Parathyroid adenoma (tissue), 2 donors: ENCODE results near the gene KIF13A.

Experiments
- H2AFZ ChIP-seq: fragments of 300-600 bp; sonication (generic); one replicate; pipeline ENCODE4 v1.7.0; 2017; ENCODE audit warnings: antibody characterized with exemption, mild to moderate bottlenecking
- H3K27ac ChIP-seq: fragments of 300-600 bp; sonication (generic); one replicate; pipeline ENCODE4 v1.7.0; 2017
- H3K27me3 ChIP-seq: fragments of 300-600 bp; sonication (generic); one replicate; pipeline ENCODE4 v1.7.0; 2017; ENCODE audit warnings: low read length; ENCODE audit not compliant: control insufficient read depth, insufficient read depth
- H3K36me3 ChIP-seq: fragments of 300-600 bp; sonication (generic); one replicate; pipeline ENCODE4 v1.7.0; 2017; ENCODE audit warnings: low read length; ENCODE audit not compliant: control insufficient read depth, insufficient read depth
- H3K4me1 ChIP-seq: fragments of 300-600 bp; sonication (generic); one replicate; pipeline ENCODE4 v1.7.0; 2017; ENCODE audit warnings: control low read depth
- H3K4me2 ChIP-seq: fragments of 300-600 bp; sonication (generic); one replicate; pipeline ENCODE4 v1.7.0; 2017; ENCODE audit warnings: low read length
- H3K4me3 ChIP-seq: fragments of 300-600 bp; sonication (generic); one replicate; pipeline ENCODE4 v1.7.0; 2017; ENCODE audit warnings: low read depth, low read length
- H3K79me2 ChIP-seq: fragments of 300-600 bp; sonication (generic); one replicate; pipeline ENCODE4 v1.7.0; 2017; ENCODE audit warnings: control low read depth
- H3K9ac ChIP-seq: fragments of 300-600 bp; sonication (generic); one replicate; pipeline ENCODE4 v1.7.0; 2017; ENCODE audit warnings: mild to moderate bottlenecking
- H3K9me3 ChIP-seq: fragments of 300-600 bp; sonication (generic); one replicate; pipeline ENCODE4 v1.7.0; 2017; ENCODE audit warnings: low read length; ENCODE audit not compliant: control insufficient read depth
- TF ChIP-seq, protein P1 (sequence below): fragments of 300-600 bp; sonication (generic); IDR thresholded peaks from one replicate; pipeline ENCODE4 v1.7.0; 2017; ENCODE audit warnings: antibody characterized with exemption, mild to moderate bottlenecking
- donor health status: primary hyperparathyroidism.

Gene KIF13A

DNA sequence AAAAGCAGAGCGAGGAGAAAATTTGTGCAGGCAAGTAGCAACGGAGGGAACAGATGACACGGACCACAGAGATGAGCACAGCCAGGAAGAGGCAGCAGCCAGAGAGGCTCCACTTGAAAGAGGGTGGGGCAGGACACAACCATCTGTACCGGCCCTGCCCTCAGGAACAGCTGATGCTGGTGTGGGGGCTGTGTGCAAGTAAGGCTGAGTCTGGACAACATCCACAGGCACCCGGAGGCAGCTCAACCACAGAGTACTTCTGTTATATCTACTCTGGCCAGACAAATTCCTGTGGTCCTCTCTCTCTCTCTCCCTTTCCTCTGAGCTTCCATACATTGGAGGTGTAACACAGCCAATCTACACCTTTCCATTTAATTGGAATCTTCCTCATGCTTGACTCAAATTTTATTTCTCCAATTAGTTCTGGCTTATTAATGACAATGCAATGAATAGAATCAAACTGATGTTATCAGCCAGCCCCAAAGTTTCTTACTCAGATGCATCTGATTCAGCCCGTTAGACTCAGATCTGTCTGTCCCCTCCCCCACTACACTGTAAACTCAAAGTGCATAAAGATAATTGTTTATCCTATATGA lies 24.9 kb downstream of the KIF13A start:
- Histone ChIP-seq H3K4me3 (no peak overlapping the region), H3K9me3 (no peaks in the 10 kb centered on the region), H3K9ac (no peak overlapping the region), H3K27me3 (no peaks in the 10 kb centered on the region), H3K27ac (no peak overlapping the region), H3K36me3 (no peaks in the 10 kb centered on the region), H3K4me1 (no peaks in the 10 kb centered on the region), H2AFZ (no peak overlapping the region), H3K4me2 (no peak overlapping the region), H3K79me2 (peaks cover 22% of the 10 kb centered on the region)
- TF ChIP-seq, protein P1, sequence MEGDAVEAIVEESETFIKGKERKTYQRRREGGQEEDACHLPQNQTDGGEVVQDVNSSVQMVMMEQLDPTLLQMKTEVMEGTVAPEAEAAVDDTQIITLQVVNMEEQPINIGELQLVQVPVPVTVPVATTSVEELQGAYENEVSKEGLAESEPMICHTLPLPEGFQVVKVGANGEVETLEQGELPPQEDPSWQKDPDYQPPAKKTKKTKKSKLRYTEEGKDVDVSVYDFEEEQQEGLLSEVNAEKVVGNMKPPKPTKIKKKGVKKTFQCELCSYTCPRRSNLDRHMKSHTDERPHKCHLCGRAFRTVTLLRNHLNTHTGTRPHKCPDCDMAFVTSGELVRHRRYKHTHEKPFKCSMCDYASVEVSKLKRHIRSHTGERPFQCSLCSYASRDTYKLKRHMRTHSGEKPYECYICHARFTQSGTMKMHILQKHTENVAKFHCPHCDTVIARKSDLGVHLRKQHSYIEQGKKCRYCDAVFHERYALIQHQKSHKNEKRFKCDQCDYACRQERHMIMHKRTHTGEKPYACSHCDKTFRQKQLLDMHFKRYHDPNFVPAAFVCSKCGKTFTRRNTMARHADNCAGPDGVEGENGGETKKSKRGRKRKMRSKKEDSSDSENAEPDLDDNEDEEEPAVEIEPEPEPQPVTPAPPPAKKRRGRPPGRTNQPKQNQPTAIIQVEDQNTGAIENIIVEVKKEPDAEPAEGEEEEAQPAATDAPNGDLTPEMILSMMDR = no peak

DNA sequence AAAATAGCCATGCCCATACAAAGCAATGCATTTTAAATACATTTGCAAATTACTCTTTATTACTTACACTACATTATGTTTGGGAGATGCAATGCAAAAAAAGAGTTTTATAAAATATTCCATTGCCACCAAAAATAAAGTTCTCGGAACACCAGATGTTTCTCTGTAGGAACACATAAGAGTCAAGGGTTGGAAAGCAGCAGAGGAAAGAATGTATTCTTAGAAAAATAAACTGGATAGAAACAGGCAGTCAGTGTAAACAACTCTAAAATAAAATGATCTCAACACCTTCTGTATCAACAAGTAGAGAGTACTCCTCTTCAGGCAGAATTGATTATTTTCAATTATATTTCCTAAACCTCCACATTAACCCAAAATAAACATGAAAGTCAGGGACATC lies 28.1 kb downstream of the KIF13A start:
- H2AFZ ChIP-seq = no peak overlapping the region
- no peak overlapping the region for H3K9ac ChIP-seq
- H3K4me3 ChIP-seq = no peak overlapping the region
- no peaks in the 10 kb centered on the region for H3K27me3 ChIP-seq
- no peak overlapping the region for H3K4me2 ChIP-seq
- no peaks in the 10 kb centered on the region for H3K36me3 ChIP-seq
- no peak overlapping the region for H3K27ac ChIP-seq
- TF ChIP-seq, protein P1 = no peak
- H3K4me1 ChIP-seq = no peaks in the 10 kb centered on the region
- no peaks in the 10 kb centered on the region for H3K9me3 ChIP-seq
- peaks cover 28% of the 10 kb centered on the region for H3K79me2 ChIP-seq

DNA sequence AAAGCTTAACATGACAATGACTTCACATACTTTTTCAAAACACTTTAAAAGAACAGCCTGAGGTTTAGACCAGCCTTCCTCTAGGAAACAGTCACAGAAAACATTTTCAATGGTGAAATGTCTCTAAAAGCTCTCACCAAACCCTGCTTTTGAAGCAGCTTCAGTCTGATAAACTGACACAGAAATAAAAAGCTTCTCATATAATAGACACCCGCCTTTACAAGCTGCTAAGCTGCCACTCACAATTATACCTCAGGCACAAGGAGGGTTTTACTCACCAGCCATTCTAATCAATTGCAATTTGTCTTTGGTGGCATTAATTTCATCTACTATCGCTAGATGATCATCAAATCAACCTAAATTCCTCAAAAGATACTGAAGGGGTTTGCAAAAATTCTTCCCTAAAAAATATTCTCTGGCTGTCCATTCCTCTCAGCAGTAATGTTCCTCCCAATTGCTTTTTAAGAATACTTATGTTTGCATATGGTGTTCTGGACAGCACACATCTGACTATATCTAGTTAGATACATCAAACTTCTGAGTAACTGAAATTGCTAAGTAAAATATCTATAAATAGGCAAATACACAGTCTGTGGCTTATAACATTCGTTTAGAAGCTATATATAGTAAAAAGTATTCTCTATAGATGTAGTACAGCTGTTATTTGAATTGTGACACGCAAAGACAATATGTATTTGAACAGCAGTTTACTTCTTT lies 29.4 kb downstream of the KIF13A start:
- Histone ChIP-seq H2AFZ (no peak overlapping the region), H3K4me1 (no peaks in the 10 kb centered on the region), H3K4me3 (no peak overlapping the region), H3K4me2 (no peak overlapping the region), H3K36me3 (no peaks in the 10 kb centered on the region), H3K9me3 (no peaks in the 10 kb centered on the region), H3K27ac (no peak overlapping the region), H3K27me3 (no peaks in the 10 kb centered on the region), H3K79me2 (peaks cover 20% of the 10 kb centered on the region), H3K9ac (no peak overlapping the region)
- TF ChIP-seq, protein P1 = no peak

DNA sequence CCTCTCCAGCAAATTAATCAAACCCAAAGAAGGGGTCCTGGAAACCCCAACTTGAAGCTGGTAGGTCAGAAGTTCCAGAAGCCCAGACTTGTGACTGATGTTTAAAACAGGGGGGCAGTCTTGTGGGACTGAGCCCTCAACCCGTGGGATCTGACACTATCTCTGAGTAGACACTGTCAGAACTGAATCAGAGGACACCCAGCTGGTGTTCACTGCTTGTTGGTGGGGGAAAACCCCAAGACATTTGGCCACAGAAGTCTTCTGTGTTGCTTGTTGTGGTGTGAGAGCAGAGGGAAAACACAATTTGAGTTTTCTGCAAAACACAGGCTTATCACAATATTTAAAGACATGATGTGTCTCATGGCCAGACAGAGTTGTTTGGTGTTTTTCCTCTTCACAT lies 29.9 kb downstream of the KIF13A start:
- Histone ChIP-seq H3K4me3 (no peak overlapping the region), H3K9me3 (no peaks in the 10 kb centered on the region), H3K27ac (no peak overlapping the region), H3K4me2 (no peak overlapping the region), H3K27me3 (no peaks in the 10 kb centered on the region), H3K9ac (no peak overlapping the region), H3K79me2 (peaks cover 15% of the 10 kb centered on the region), H2AFZ (no peak overlapping the region), H3K4me1 (no peaks in the 10 kb centered on the region), H3K36me3 (no peaks in the 10 kb centered on the region)
- TF ChIP-seq, protein P1 = no peak

DNA sequence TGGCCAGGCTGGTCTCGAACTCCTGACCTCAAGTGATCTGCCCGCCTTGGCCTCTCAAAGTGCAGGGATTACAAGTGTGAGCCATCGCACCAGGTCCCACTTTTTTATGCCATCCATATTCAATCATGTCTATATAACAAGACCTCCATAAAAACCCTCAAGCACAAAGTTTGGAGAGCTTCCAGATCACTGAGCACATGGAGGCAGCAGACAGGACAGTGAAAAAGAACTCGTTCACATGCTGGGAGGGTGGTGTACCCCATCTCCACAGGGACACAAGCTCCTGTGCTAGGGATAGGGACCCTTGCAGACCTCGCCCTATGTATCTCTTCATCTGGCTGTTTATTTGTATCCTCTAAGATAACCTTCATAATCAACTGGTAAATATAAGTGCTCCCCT lies 30.3 kb downstream of the KIF13A start:
- H3K27ac ChIP-seq = no peak overlapping the region
- H3K27me3 ChIP-seq = no peaks in the 10 kb centered on the region
- H3K79me2 ChIP-seq = peaks cover 15% of the 10 kb centered on the region
- H3K4me2 ChIP-seq = no peak overlapping the region
- H3K4me1 ChIP-seq = no peaks in the 10 kb centered on the region
- H2AFZ ChIP-seq = no peak overlapping the region
- no peaks in the 10 kb centered on the region for H3K9me3 ChIP-seq
- H3K36me3 ChIP-seq = no peaks in the 10 kb centered on the region
- no peak overlapping the region for H3K4me3 ChIP-seq
- TF ChIP-seq, protein P1 = no peak
- H3K9ac ChIP-seq = no peak overlapping the region
